Upper lobe of right lung (tissue), 1 donor: Measurements from ENCODE around the gene GALNT6. TPM values are rescaled to one million over a fixed set of nuclear protein-coding genes. Genes with fewer than 3 reads are reported as not detected.

Experiments
- ATAC-seq: fragments of 200-7000 bp; cut with Tn5 transposase; one replicate; pipeline ENCODE4 v1.9.1; 2020; ENCODE audit warnings: mild to moderate bottlenecking, moderate library complexity
- DNase-seq: peaks from one replicate; pipeline ENCODE4 v3.0.0-alpha.2; 2020
- H3K27ac ChIP-seq: fragments of 200-600 bp; one replicate; pipeline ENCODE4 v1.8.0; 2022
- H3K27me3 ChIP-seq: fragments of 200-600 bp; one replicate; pipeline ENCODE4 v1.8.0; 2022; ENCODE audit warnings: mild to moderate bottlenecking
- H3K36me3 ChIP-seq: fragments of 200-600 bp; one replicate; pipeline ENCODE4 v1.8.0; 2022
- H3K4me1 ChIP-seq: fragments of 200-600 bp; one replicate; pipeline ENCODE4 v1.8.0; 2022
- H3K4me3 ChIP-seq: fragments of 200-600 bp; one replicate; pipeline ENCODE4 v1.8.0; 2022; ENCODE audit warnings: mild to moderate bottlenecking
- H3K9me3 ChIP-seq: fragments of 200-600 bp; one replicate; pipeline ENCODE4 v1.8.0; 2022
- intact Hi-C: fragments of 100-400 bp; cut with DNase I; formaldehyde crosslinking; loops from one replicate; pipeline ENCODE4 v1.11.0; 2022
- total RNA-seq: library from RNA; stranded (reverse); fragmentation: NEBNext Ultra II Directional; extraction: Animal tissue kit (Norgen Biotek cat#: 25700); gene quantifications from one replicate; pipeline ENCODE4 v1.2.1, GENCODE V29; 2021
- TF ChIP-seq, protein P1 (sequence below): fragments of 200-600 bp; IDR thresholded peaks from one replicate; pipeline ENCODE4 v1.8.0; 2022; ENCODE audit warnings: antibody characterized with exemption
- donor health status: DM: no; HTN: yes; CAD: no; lungs with severe emphysema.

GALNT6 gene
- total RNA-seq, 1 donor from 2014 or later: 16.6 TPM

DNA sequence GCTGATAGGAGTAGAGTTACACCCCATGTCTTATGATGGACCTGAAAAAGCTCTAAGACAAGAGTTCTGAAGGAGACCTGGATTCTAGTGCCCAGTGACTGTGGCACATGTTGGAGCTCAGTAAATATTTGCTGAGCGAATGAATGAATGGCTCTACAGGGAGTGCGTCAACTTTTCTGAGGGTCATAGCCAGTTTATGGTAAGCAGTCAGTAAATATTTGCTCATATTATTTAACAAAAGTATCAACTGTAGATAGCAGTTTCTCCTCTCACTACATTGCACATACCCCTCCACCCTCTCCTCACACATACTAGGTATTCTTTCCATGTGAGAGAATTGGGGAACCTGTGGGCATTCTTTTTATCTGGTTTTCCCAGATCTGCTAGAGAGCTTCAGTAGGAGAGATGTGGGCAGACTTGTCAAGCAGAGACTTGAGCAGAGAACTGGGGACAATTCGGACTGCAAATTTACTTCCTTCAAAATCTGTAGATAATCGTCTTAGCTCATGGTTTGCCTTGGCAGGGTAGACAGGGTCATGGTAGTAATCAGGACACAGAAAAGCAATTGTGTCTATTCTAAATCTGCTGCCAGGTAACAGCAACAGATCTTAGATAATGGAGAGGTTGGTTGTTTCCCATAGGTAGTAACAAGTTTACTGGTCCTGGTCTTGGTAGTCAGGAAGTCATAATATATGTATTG is 39.1 kb upstream of the GALNT6 start:
- Histone ChIP-seq H3K27ac (no peak overlapping the region), H3K4me3 (no peak overlapping the region), H3K36me3 (no peaks in the 10 kb centered on the region), H3K27me3 (peaks cover 5% of the 10 kb centered on the region), H3K4me1 (no peaks in the 10 kb centered on the region), H3K9me3 (no peaks in the 10 kb centered on the region)
- intact Hi-C loops: no loop called here
- TF ChIP-seq, protein P1, sequence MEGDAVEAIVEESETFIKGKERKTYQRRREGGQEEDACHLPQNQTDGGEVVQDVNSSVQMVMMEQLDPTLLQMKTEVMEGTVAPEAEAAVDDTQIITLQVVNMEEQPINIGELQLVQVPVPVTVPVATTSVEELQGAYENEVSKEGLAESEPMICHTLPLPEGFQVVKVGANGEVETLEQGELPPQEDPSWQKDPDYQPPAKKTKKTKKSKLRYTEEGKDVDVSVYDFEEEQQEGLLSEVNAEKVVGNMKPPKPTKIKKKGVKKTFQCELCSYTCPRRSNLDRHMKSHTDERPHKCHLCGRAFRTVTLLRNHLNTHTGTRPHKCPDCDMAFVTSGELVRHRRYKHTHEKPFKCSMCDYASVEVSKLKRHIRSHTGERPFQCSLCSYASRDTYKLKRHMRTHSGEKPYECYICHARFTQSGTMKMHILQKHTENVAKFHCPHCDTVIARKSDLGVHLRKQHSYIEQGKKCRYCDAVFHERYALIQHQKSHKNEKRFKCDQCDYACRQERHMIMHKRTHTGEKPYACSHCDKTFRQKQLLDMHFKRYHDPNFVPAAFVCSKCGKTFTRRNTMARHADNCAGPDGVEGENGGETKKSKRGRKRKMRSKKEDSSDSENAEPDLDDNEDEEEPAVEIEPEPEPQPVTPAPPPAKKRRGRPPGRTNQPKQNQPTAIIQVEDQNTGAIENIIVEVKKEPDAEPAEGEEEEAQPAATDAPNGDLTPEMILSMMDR: no peak
- ATAC-seq (peak; percentile 81), DNase-seq (no peak)

DNA sequence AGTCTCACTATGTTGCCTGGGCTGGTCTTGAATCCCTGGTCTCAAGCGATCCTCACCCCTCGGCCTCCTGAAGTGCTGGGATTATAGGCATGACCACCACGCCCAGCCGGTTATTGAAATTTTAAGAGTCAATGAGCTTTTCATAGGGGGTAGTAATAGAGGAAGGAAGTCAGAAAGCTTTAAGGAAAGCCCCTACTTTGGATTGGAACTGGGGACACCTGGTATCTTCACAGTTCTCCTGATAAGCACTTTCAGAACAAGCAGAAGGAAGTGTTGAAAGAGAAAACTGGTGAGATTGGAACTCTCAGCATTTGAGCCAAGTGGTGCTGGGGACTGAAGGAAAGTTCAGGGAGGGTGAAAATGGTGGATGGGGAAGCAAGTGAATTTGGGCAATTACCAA is 38.5 kb upstream of the GALNT6 start:
- intact Hi-C loops: loop anchor here (10.0 kb wide), 1 partner anchor 105 kb away; no protein-coding TSS in a partner anchor

DNA sequence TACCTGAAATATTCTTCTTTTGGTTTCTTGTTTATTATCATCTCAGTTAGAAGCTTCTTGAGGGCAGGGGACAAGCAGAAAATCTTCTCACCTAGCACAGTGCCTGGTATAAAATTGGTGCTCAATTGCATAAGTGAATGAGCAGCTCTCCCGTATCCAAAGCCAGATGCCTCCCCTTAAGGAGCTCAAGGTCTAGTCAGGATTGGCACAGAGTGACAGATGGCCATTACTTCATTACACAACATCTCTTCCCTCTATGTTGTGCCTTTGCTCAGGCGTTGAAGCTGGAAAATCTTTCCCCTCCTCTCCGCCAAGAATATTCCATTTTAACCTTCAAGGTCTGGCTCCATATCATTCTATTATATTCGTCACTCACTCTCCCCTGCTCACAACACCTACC is 37.0 kb upstream of the GALNT6 start:
- Histone ChIP-seq H3K4me1 (no peaks in the 10 kb centered on the region), H3K27me3 (peaks cover 12% of the 10 kb centered on the region), H3K9me3 (no peaks in the 10 kb centered on the region), H3K36me3 (no peaks in the 10 kb centered on the region), H3K4me3 (no peak overlapping the region), H3K27ac (no peak overlapping the region)
- ATAC-seq (no peak), DNase-seq (no peak)
- intact Hi-C loops: loop anchor here (10.0 kb wide), 1 partner anchor 107 kb away; no protein-coding TSS in a partner anchor
- TF ChIP-seq, protein P1: no peak

More for the DNA sequence above, 38.5 kb upstream of the GALNT6 start:
- Histone ChIP-seq H3K4me3 (no peak overlapping the region), H3K36me3 (no peaks in the 10 kb centered on the region), H3K9me3 (no peaks in the 10 kb centered on the region), H3K27ac (no peak overlapping the region), H3K27me3 (peaks cover 7% of the 10 kb centered on the region), H3K4me1 (no peaks in the 10 kb centered on the region)
- TF ChIP-seq, protein P1: no peak
- no peak for ATAC-seq
- DNase-seq: no peak

DNA sequence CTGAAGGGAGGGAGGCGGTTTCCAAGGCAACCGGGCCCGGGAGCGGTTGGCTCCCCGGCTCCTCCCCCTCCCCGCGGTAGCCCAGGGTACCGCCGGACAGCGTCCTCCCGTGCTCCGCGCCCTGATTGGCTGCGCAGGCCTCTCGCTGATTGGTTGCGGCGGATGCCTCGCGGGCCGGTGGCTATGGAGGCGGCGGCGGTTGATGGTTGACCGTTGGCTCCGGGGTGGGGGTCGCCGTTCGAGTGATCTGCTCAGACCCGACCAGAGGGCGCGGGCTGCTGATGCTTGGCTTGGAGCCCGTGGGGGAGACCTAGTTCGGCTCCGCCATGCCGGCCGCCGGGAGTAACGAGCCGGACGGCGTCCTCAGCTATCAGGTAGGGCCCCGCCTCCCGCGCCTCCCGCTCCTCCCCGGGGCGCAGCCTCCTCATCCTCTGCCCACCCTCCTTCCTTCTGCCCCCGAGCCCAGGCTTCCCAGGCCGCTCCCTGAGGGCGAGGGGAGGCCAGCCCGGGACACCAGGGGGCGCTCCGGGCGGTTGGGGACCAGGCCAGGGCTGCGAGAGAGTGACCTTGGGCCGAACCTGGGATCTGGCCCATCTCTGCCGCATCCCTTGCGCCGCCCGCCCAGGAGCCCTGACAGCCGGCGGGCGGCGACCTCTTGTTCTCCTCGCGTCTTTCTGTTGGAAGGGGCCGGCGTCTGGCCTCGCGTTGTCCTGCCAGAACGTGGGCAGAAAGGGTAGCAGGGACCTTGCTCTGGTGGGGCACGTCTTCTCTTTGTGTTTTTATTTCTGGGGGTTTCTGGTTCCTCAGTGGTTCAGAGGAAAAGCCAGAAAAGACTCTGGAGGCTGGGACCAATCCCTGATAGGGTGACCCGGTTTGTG is 33.7 kb upstream of the GALNT6 start, which contains the start of gene SLC4A8:
Gene SLC4A8, plus strand, starts transcription at position 170 of the 878 bp plus-strand sequence. Its CDS starts 157 bp downstream, at position 327.
- ATAC-seq: peak; percentile 90

DNA sequence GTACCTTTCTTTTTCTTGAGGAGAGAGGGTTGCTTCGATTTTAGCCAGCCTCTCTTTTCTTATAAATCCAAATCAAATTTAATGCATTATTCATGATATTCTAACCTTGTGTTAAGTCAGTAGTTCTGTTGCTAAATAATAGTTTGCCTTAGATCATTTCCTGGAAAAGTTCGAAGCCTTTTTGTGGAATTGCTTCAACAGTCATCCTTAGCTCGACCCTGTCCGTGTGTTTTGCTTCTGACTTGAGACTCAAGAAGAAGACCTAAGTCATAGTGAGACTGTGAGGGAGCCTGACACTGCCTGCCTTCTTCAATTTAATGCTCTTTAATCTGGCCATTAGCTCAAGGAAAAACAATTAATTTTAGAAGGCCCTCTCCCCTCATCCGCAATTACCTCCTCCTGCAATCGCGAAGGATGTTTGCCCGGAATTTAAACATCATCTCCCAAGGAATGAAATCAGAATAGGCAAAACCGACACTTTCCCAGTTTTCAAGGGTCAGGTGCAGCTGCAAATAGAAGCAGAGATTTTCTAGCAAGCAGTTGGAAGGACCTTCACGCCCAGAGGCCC is 33.0 kb upstream of the GALNT6 start:
- intact Hi-C loops: loop anchor here (10.0 kb wide), 1 partner anchor 111 kb away; no protein-coding TSS in a partner anchor

More for the DNA sequence above, 33.7 kb upstream of the GALNT6 start, which contains the start of gene SLC4A8:
- Histone ChIP-seq H3K27me3 (peaks cover 26% of the 10 kb centered on the region), H3K4me3 (peak within 1 kb of the TSS; percentile 39), H3K27ac (no peak within 1 kb of the TSS), H3K4me1 (no peaks in the 10 kb centered on the region), H3K36me3 (no peaks in the 10 kb centered on the region), H3K9me3 (no peaks in the 10 kb centered on the region)
- intact Hi-C loops: loop anchor here (10.0 kb wide), 1 partner anchor 110 kb away; no protein-coding TSS in a partner anchor
- TF ChIP-seq, protein P1: peak; percentile 67
- DNase-seq: peak; percentile 85

More for the DNA sequence above, 33.0 kb upstream of the GALNT6 start:
- H3K9me3 ChIP-seq: no peaks in the 10 kb centered on the region
- no peak for ATAC-seq
- DNase-seq: no peak
- TF ChIP-seq, protein P1: no peak
- H3K36me3 ChIP-seq: no peaks in the 10 kb centered on the region
- H3K4me3 ChIP-seq: peak overlapping the region; percentile 39
- H3K27ac ChIP-seq: no peak overlapping the region
- H3K4me1 ChIP-seq: no peaks in the 10 kb centered on the region
- H3K27me3 ChIP-seq: peaks cover 26% of the 10 kb centered on the region
